ENCODE results near the gene NASP.
"Not testable (repeated sequence)": the region's sequence is repeated elsewhere in the genome, so short reads cannot be mapped to it uniquely, and the experiment has no call there.

Gene NASP

GRCh38 chr1:45573231-45573804, 10.5 kb upstream of the NASP start:
- no peak for DNase-seq

- no peak for DNase-seq
These were observed 9.7 kb upstream of the NASP start for GRCh38 chr1:45574105-45574626.

DNA sequence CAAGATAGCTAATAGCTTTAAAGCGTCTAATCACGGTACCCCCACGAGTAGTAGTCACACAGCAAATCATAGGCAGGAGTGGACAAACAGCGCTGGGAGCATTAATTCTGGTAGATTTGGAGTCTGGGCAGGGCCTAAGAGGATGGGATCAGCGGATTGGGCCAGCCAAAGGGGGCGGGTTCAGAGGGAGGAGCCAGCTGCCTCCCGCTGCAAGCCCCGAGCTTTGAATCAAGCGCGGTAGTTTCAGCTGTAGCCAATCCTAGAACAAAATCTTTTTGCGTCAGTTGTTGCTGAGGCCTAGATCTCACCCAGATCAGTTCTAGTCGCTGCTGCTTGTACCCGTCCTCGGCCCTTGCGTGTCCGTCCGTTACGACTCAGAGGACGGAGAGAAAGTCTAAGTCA, 576 bp upstream of the NASP start:
- peak; percentile 97 for DNase-seq

DNA sequence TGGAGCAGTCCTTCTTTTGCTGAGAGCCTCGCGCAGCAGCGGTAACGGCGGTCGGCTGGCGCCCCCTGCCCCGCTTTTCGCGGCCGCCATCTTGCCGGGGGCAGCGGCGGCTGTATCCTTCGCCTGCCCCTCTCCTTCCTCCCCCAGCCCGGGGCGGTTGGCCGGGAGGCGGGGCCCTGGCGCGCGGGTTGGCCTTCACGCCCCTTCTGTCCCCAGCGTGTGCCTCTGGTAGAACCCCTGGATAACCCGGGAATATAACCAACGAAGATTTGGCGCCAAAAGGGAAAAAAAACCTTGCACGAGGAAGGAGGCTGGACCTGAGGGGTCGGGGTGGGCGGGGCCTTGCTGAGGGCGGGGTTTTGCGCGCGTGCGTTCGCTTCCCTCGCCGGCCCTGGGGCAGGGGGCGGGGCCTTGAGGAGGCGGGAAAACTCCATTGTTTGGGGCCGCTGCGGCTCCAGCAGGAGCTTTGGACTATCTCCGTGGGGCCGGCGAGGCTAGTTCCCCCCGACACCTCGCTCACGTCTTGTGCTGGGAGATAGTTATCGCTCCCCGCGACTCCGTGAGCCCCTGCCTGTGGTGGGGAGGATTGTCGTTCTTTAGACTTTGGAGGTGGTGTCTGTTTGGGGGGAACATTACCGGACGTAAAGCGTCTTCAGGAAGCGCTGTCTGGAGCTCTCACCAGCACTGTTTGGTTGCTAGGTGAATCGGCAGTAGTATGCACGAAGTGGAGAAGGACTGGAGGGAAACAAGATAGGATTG, 689 bp downstream of the NASP start:
- peak; percentile 82 to 86 for DNase-seq

DNA sequence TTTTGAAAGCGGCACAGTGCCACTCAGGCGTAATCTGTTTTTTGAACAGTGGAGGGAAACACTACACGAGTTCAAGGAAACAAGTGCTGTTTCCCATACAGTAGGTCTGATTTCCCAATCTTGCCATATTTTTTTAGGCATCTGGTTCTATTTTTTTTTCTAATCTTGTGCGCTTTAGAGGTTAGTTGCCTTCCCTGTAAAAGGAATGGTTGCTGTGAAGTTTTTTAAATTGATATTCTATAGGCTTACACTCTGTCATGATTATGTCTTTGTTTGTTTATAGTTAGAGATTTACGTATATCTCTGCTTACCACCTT, 1.2 kb downstream of the NASP start:
- no peak for DNase-seq

DNA sequence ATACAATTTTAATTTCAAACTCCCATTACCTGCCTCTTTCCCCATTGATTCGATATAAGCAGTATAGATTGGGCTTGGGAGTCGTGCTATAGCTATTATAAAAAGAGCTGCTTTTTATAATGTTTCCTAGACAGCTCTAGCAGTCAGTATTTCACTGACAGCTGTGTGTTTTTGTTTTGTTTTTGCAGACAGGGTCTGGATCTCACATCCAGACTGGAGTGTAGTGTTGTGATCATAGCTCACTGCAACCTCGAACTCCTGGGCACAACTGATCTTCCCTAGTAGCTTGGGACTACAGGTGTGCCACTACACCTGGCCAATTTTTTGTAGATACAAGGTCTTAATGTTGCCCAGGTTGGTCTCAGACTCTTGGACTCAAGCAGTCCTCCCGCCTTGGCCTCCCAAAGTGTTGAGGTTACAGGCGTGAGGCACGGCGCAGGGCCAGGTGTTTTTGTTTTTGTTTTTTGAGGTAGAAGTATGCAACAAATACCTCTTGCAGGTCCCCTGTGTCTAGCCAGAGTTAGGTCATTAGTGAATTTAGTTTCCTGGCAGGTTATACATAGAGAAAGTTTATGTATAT, 1.7 kb downstream of the NASP start:
- no peak for DNase-seq

DNA sequence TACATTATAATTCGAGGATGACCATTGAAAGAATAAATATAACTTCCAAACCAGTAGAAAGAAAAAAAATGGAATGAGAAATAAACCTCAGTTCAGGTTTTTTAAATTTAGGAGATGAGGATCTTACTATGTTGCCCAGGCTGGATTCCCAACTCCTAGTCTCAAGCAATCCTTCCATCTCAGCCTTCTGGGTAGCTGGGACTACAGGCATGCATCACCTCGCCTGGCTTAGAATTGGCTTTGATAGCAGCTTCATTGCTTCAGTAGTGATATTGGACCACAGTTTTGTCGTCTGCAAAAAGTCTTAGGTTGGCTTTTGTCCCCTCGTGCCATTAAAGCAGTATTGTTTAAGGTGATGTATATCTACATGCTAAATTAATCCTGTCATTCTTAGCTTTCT, 2.9 kb downstream of the NASP start:
- DNase-seq = no peak

GRCh38 chr1:45589861-45590260, 6.0 kb downstream of the NASP start:
- no peak for DNase-seq

DNA sequence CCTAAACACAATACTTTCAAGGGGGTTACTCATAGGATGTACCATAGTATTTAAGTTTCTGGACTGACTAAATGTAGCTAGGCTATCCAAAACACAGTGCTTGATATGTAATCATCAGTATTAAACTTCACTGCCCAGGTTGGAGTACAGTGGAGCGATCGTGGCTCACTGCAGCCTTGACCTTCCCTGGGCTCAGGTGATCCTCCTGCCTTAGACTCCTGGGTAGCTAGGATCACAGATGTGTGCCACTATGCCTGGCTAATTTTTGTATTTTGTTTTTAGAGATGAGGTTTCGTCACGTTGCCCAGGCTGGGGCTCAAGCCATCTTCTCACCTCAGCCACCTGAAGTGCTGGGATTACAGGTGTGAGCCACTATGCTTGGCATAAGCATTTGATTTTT, 10.6 kb downstream of the NASP start:
- DNase-seq = no peak

- DNase-seq = not testable (repeated sequence)
These were observed 12.9 kb downstream of the NASP start for GRCh38 chr1:45596765-45597164.

DNA sequence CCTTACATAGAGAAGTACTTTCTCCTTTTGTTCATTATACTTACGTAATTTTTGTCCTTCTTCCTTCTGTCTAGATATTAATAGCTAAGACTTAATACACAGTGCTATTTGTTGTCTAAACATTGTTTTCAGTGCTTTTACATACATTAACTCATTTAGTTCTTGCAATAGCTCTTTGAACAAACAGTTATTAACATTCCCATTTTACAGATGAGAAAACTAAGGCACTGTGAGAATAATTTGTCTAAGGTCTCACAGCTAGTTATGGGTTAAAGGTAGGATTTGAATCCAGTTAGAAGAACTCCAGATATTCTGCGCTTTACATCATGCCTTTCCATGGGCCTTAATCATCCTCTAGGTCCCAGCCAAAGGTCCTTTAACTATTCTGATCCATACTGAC, 20.4 kb downstream of the NASP start:
- DNase-seq = no peak

- no peak for DNase-seq
These were observed 23.7 kb downstream of the NASP start for GRCh38 chr1:45607404-45608074.

- DNase-seq = peak in 1 of 2 donors; percentile 33
These were observed 24.6 kb downstream of the NASP start for GRCh38 chr1:45608175-45609156.

DNA sequence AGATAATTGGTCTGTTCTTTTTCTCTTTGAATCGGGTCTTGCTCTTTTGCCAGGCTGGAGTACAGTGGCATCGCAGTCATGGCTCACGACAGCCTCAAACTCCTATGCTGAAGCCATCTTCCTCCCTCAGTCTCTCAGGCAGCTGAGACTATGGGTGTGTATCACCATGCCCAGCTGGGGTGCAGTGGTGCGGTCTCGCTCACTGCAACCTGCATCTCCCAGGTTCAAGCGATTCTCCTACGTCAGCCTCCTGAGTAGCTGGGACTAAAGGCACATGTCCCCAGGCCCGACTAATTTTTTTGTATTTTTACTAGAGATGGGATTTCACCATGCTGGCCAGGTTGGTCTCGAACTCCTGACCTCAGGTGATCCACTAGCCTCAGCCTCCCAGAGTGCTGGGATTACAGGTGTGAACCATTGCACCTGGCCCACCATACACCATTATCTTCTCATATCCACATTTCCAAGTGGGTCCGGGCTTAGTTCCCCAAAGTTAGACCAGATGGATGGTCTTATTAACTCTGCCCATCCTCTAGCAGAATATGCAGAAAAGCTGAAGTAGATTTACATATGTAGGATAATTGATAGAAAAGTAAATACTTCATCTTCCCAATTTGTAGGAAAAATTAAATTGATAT, 26.9 kb downstream of the NASP start:
- no peak for DNase-seq

DNA sequence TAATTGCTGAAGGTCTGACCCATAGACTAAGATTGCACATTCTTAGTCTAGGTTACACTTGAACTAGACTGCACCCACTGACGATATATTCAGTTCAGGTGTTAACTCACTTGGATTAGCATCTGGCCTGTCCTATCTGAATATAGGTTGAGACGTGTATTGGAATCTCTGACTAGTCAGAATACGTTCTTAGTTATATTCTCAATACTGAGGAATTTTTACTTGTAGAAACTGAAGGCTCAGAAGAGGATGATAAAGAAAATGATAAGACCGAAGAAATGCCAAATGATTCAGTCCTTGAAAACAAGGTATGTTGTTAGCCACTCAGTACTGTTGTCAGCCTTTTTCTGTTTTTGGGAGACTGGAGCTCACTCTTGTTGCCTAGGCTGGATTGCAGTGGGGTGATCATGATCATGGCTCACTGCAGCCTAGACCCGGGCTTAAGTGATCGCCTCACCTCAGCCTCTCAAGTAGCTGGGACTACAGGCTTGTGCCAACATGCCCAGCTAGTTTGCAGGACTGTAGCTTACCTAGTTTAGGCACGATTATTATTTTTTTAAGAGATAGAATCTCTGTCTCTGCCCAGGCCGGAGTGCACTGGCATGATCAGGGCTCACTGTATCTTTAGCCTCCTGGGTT, 29.2 kb downstream of the NASP start:
- DNase-seq = no peak

DNA sequence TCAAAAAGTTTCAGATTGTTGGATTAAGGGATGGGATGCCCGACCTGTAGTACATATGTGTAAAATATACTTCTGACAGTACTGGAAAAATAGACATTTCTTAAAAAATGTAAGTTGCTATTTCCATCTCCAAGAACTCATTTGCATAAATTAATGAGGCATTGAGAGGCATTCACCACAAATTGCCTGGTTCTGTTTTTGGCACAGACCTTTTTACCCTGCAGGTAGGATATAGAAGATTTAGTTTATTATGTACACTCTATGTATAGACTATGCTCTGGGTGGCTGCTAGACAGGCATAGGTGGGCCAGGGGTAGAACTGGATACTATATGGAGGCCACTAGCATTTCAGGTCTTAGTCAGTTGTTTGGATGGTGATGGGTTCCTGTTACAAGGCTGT, 32.0 kb downstream of the NASP start:
- DNase-seq = no peak

GRCh38 chr1:45617618-45618017, 33.8 kb downstream of the NASP start:
- DNase-seq = no peak

GRCh38 chr1:45619149-45619921, 35.5 kb downstream of the NASP start:
- no peak for DNase-seq

GRCh38 chr1:45620588-45621500, 37.0 kb downstream of the NASP start:
- DNase-seq = no peak

- no peak for DNase-seq
These were observed 37.6 kb downstream of the NASP start for GRCh38 chr1:45621501-45621836.
